Fibroblast of lung (primary cell): Measurements from ENCODE around the gene LANCL2.

Experiments used
- CTCF ChIP-seq, 2 donors: IDR thresholded peaks in 1 of 2; conservative IDR thresholded peaks in 1 of 2; 1 replicate in 1 of 2; 2 replicates in 1 of 2; pipeline ENCODE4 v1.5.1; 2011 to 2012; ENCODE audit warnings: low read length in 2 of 2, control low read depth in 1 of 2, inconsistent platforms in 1 of 2, low read depth in 1 of 2, mild to moderate bottlenecking in 1 of 2
- EZH2 ChIP-seq: IDR thresholded peaks from 2 replicates; pipeline ENCODE4 v1.5.1; 2012; ENCODE audit warnings: low read length, control low read depth, mild to moderate bottlenecking; ENCODE audit errors: missing control alignments

- no peak for TF ChIP-seq CTCF (conservative IDR thresholded peaks at IDR 0.05 in 1 of 2, IDR thresholded peaks at IDR 0.05 in 1 of 2; ENCODE audit: low read depth in 1 of 2, low read length in 2 of 2)
- TF ChIP-seq EZH2 = no peak
Observed at GRCh38 chr7:55438757-55439525, 73.8 kb downstream of the LANCL2 start.
